GM06990 (cell line): ENCODE results near the gene SLC30A4.

ENCODE experiments used
- DNase-seq: peaks from one replicate; pipeline ENCODE4 v3.0.0-alpha.2; 2011; ENCODE audit not compliant: insufficient read length; ENCODE audit errors: extremely low read depth
- H3K27me3 ChIP-seq: replicated peaks from 2 replicates; pipeline ENCODE4 v1.6.0; 2011; ENCODE audit warnings: low read length; ENCODE audit not compliant: control insufficient read depth, insufficient read depth
- H3K36me3 ChIP-seq: 2 replicates; pipeline ENCODE4 v1.5.1; 2011; ENCODE audit warnings: low read length; ENCODE audit not compliant: control insufficient read depth, insufficient read depth
- H3K4me3 ChIP-seq: replicated peaks from 2 replicates; pipeline ENCODE4 v1.5.1; 2011; ENCODE audit warnings: low read depth, mild to moderate bottlenecking, control low read depth, low read length
- CTCF ChIP-seq: IDR thresholded peaks from 2 replicates; pipeline ENCODE4 v1.5.1; 2011; ENCODE audit warnings: low read length, control low read depth, mild to moderate bottlenecking, inconsistent platforms; ENCODE audit not compliant: insufficient read depth, poor library complexity, severe bottlenecking

The SLC30A4 gene

GRCh38 chr15:45468294-45468693 lies 54.3 kb downstream of the SLC30A4 start:
- no peak overlapping the region for H3K4me3 ChIP-seq
- no peaks in the 10 kb centered on the region for H3K36me3 ChIP-seq
- DNase-seq: no peak
- no peaks in the 10 kb centered on the region for H3K27me3 ChIP-seq
- TF ChIP-seq CTCF: no peak

- peak; percentile 78 for TF ChIP-seq CTCF
- Histone ChIP-seq H3K4me3 (peak overlapping the region; percentile 56), H3K27me3 (no peaks in the 10 kb centered on the region), H3K36me3 (no peaks in the 10 kb centered on the region)
- no peak for DNase-seq
These were observed 63.7 kb downstream of the SLC30A4 start for GRCh38 chr15:45458746-45459403.

GRCh38 chr15:45457641-45458539 lies 64.7 kb downstream of the SLC30A4 start:
- H3K36me3 ChIP-seq: no peaks in the 10 kb centered on the region
- no peak for DNase-seq
- peak overlapping the region; percentile 56 for H3K4me3 ChIP-seq
- H3K27me3 ChIP-seq: no peaks in the 10 kb centered on the region
- peak; percentile 62 for TF ChIP-seq CTCF

GRCh38 chr15:45457220-45457619 lies 65.3 kb downstream of the SLC30A4 start:
- DNase-seq: no peak
- no peak for TF ChIP-seq CTCF
- H3K4me3 ChIP-seq: no peak overlapping the region

GRCh38 chr15:45456212-45457106 lies 66.1 kb downstream of the SLC30A4 start:
- H3K27me3 ChIP-seq: no peaks in the 10 kb centered on the region
- no peak for DNase-seq
- no peaks in the 10 kb centered on the region for H3K36me3 ChIP-seq
- TF ChIP-seq CTCF: no peak
- H3K4me3 ChIP-seq: no peak overlapping the region

More at GRCh38 chr15:45457220-45457619, 65.3 kb downstream of the SLC30A4 start:
- no peaks in the 10 kb centered on the region for H3K36me3 ChIP-seq
- no peaks in the 10 kb centered on the region for H3K27me3 ChIP-seq
